A549 treated with ZK216348 at 1 μM for 4 hours (cell line): Measurements from ENCODE around the gene PRAMEF6. TPM values are rescaled to one million over a fixed set of nuclear protein-coding genes. Genes with fewer than 3 reads are reported as not detected.

Experiments
- total RNA-seq: library from RNA; stranded (reverse); fragments of 200-300 nt; extraction: Qiagen RNA extraction; gene quantifications from 5 replicates; pipeline ENCODE4 v1.2.3, GENCODE V29; 2022; ENCODE audit warnings: low read depth

PRAMEF6 gene
- not detected in 5 replicates for total RNA-seq

DNA sequence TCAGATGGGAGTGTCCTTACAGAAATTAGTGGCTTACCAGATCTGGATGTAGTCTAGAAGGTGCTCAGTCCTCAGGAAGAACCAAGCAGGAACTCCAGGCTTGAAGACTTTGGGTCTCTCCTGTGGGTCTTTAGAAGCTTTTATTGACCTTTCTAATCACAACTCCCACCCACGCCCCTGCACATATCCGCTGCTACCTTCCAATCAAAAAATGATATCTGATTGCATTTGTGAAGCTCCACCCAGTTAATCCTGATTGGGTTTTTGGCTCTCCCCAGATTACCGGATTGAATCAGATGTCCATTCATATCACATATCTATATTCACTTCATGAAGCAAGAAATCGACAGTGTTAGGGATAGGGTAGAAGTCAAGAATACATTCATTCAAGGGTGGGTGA, at the start of gene PRAMEF6:
Gene PRAMEF6, minus strand, starts transcription at position 101 of the 400 bp plus-strand sequence. CDS start 5,062 bp downstream, outside the sequence.

DNA sequence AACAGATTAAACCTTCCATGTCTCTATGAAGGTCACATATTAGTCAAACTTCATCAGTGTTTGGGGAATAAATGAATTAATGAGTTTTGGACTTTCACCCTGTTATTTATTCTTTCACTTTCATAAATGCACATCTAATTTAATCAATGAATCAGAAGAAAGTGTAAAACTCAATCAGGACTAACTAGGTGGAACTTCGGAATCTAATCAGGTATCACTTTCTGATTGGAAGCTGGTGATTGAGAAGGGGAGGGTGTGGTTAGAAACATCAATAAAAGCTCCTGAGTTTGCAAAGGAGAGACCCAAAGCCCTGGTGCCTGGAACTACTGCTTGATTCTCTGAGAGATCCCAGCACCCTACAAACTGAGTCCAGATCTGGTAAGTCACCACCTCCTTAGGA, 31.1 kb downstream of the PRAMEF6 start, which contains the start of gene PRAMEF7:
Gene PRAMEF7, plus strand, starts transcription at position 301 of the 400 bp plus-strand sequence. CDS start 1,083 bp downstream, outside the sequence.

DNA sequence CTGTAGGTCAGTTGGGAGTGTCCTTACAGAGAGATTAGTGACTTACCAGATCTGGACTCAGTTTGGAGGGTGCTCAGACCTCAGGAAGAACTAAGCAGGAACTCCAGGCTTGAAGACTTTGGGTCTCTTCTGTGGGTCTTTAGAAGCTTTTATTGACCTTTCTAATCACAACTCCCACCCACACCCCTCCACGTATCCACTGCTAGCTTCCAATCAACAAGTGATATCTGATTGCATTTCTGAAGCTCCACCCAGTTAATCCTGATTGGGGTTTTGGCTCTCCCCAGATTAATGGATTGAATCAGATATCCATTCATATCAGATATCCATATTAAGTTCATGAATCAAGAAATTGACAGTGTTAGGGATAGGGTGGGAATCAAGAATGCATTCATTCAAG, 49.2 kb downstream of the PRAMEF6 start, which contains the start of gene PRAMEF10:
Gene PRAMEF10, minus strand, starts transcription at position 101 of the 400 bp plus-strand sequence. CDS start 2,423 bp downstream, outside the sequence.

Other genes with a start within 250 kb of the PRAMEF6 start
- not detected in 5 replicates for gene AADACL3, start 231.5 kb downstream of the PRAMEF6 start, total RNA-seq
- gene CFAP107, start 201.4 kb downstream of the PRAMEF6 start, total RNA-seq, result not detected in 5 replicates
- not detected in 5 replicates for gene PRAMEF12, start 173.8 kb downstream of the PRAMEF6 start, total RNA-seq
- not detected in 5 replicates for gene PRAMEF1, start 156.2 kb downstream of the PRAMEF6 start, total RNA-seq
- not detected in 5 replicates for gene PRAMEF11, start 116.2 kb downstream of the PRAMEF6 start, total RNA-seq
- not detected in 5 replicates for gene HNRNPCL1, start 98.9 kb downstream of the PRAMEF6 start, total RNA-seq
- not detected in 5 replicates for gene PRAMEF2, start 90.5 kb downstream of the PRAMEF6 start, total RNA-seq
- not detected in 5 replicates for gene PRAMEF4, start 61.4 kb downstream of the PRAMEF6 start, total RNA-seq
- not detected in 5 replicates for gene PRAMEF10, start 49.3 kb downstream of the PRAMEF6 start, total RNA-seq
- not detected in 5 replicates for gene PRAMEF7, start 31.0 kb downstream of the PRAMEF6 start, total RNA-seq
- gene PRAMEF27, start 109.0 kb upstream of the PRAMEF6 start, total RNA-seq, result not detected in 5 replicates
- gene HNRNPCL3, start 113.2 kb upstream of the PRAMEF6 start, total RNA-seq, result not detected in 5 replicates
- gene PRAMEF25, start 123.2 kb upstream of the PRAMEF6 start, total RNA-seq, result not detected in 5 replicates
- not detected in 5 replicates for gene HNRNPCL2, start 169.3 kb upstream of the PRAMEF6 start, total RNA-seq
- not detected in 5 replicates for gene PRAMEF26, start 208.4 kb upstream of the PRAMEF6 start, total RNA-seq
- not detected in 5 replicates for gene HNRNPCL4, start 218.1 kb upstream of the PRAMEF6 start, total RNA-seq
- not detected in 5 replicates for gene PRAMEF9, start 224.3 kb upstream of the PRAMEF6 start, total RNA-seq